Activated T-helper 1 cell treated with Interleukin-2 at 50 U/mL for 16 hours (primary cell): ENCODE results near the gene UGGT1.
A peak's percentile ranks its signal among the peaks of the same experiment; 100 is the strongest.

Experiments used
- DNase-seq: peaks from one replicate; pipeline ENCODE4 v3.0.0-alpha.2; 2020; ENCODE audit warnings: low read depth

The UGGT1 gene

DNA sequence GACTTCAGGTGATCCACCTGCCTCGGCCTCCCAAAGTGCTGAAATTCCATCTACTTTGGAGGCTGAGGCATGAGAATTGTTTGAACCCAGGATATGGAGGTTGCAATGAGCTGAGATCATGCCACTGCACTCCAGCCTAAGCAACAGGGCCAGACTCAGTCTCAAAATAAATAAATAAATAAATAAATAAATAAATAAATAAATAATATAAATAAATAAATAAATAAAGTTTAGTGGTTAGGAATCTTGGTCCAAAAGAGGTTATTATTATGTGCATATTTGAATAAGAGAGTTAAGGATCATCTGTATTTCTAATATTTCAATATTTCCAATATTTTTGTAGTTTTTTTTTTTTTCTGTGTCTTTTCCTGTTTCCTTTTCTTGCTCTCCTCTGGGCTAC lies 136.9 kb downstream of the UGGT1 start:
- DNase-seq, result no peak

- no peak for DNase-seq
Measured at GRCh38 chr2:128228894-128229293, 137.9 kb downstream of the UGGT1 start.

- DNase-seq, result peak; percentile 69
Measured at GRCh38 chr2:128232965-128233789, 142.2 kb downstream of the UGGT1 start.

DNA sequence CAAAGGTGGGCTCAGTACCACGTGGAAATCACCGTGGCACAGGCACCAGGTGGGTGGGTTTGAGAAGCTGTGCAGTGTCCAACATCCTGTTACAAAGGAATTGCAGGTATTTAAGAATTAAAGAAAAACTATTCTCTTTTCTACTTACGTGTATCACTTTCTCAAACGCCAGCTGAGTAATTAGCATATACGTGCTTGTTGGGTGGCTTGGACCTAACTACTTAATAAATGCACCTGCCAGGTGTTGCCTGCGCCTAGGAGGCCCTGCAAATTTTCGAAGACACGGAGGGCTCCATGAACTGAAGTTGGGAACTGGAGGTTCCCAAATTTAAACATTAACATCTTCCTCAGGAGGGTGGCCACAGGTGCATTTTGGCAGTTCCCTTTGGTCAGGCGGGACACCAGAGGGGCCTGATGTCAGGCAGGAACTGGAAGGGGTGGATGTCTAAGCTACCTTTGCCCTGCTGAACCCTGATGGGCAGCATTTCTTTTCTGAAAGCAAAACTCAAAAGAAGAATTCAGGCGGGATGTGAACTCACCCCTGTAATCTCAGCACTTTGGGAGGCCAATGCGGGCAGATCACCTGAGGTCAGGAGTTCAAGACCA lies 142.9 kb downstream of the UGGT1 start:
- DNase-seq, result no peak

DNA sequence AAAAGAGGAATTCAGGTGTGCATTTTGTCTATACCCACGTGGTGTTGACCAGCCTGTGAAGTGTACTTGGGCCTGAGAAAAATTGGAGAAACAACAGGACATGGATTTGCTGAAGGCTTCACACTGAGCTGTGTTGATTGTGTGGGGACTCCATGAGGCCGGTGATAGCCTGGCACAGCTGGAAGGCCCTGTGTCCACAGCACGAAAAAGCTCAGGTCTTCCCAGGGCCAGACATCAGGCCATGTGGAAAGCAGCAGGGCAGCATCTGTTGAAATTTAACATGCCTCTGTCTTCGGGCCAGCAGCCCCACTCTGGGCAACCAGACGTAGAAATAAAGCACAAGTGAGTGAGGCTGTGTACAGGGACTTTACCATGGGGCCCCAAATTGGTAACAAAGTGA lies 143.6 kb downstream of the UGGT1 start:
- DNase-seq, result no peak

DNA sequence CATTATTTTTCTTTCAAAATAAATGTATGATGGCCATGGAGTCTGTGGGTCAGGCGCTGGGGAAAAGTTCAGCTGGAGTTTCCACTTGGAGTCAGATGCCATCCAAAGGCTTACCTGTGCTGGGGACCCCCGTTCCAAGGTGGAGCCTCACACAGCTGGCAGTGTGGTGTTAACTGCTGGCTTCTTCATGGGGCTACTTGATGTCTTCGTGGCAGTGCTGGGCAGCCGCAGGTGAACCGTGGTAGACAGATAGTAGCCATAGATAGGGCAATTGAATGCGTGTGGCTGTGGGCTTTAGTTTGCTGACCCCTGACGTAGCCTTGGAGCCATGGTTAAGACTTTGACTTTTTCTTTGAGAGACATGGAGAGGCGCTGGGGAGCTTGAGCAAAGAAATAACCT lies 144.6 kb downstream of the UGGT1 start:
- no peak for DNase-seq

DNA sequence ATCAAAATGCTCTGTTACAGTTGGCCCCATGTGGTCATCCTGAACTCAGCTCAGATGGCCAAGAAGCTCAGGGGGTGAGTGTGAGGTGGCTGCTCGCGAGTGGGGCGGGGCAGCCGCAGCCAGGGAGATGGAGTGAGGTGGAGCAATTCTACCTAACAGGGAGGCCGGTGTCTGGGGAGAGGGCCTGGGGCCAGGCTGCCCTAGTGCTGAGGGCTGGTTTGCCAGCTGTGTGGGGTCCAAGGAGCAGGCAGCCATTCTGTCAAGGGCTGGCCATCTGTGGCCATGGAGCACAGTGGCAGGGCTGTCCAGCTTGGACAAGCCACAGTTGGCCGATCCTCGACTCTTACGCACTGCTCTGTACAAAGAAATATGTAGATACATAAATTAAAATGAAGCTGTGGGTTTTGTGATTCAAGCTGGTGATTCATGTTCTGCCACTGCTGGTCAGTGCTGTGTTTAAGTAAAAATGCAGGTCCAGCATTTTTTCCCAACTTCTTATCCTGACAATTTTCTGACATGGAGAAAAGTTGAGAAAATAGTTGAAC lies 145.6 kb downstream of the UGGT1 start:
- DNase-seq, result no peak

GRCh38 chr2:128237081-128237534 lies 146.1 kb downstream of the UGGT1 start:
- no peak for DNase-seq

- no peak for DNase-seq
Measured at GRCh38 chr2:128237911-128238697, 147.1 kb downstream of the UGGT1 start.

- DNase-seq, result no peak
Measured at GRCh38 chr2:128241896-128242295, 150.9 kb downstream of the UGGT1 start.
